K562 (cell line): Measurements from ENCODE around the gene KCNMB4. TPM values are rescaled to one million over a fixed set of nuclear protein-coding genes. Genes with fewer than 3 reads are reported as not detected.
A peak's percentile ranks its signal among the peaks of the same experiment; 100 is the strongest.

Experiments used
- ATAC-seq: fragments of 200-7000 bp; cut with Tn5 transposase; 3 replicates; pipeline ENCODE4 v1.9.1; 2020; ENCODE audit warnings: moderate library complexity
- BruUV-seq: library from RNA; stranded (reverse); fragments of 400-500 nt; replicated peaks from 2 replicates; lab custom pipeline; 2021; lab: Mats Ljungman, UMichigan
- CTCF ChIA-PET: fragments of 300-600 bp; formaldehyde crosslinking; extraction: SDS; loops from one replicate; lab custom pipeline; 2021; ENCODE audit warnings: low intra/inter-chr PET ratio; lab: Yijun Ruan, JAX
- POLR2A ChIA-PET: fragments of 300-600, 350-650 bp; sonication (Branson Sonifier 250); formaldehyde crosslinking; extraction: SDS; loops from one replicate; lab custom pipeline; 2021; ENCODE audit warnings: antibody characterized with exemption, inconsistent platforms; lab: Yijun Ruan, JAX
- DNase-seq, 4 experiments: peaks; one replicate each; pipeline versions ENCODE4 v3.0.0 to v3.0.0-alpha.2; 2011 to 2018; ENCODE audit warnings: low spot score in 3 of 4, mixed read lengths in 3 of 4; ENCODE audit errors: extremely low read depth in 1 of 4
- FAIRE-seq: peaks from 2 replicates; lab custom pipeline; 2011; peaks lifted over from hg19 to GRCh38; lab: Jason Lieb, UNC
- H2AFZ ChIP-seq: 2 replicates; pipeline ENCODE4 v1.6.0; 2011; ENCODE audit warnings: low read depth, low read length, control low read depth, inconsistent platforms
- H3K27ac ChIP-seq: fragments of 200-600 bp; 3 replicates; pipeline ENCODE4 v1.8.0; 2011; ENCODE audit warnings: low read depth, mild to moderate bottlenecking, control low read depth, inconsistent platforms, low read length, moderate library complexity, mixed read lengths; ENCODE audit errors: extremely low read depth
- H3K27me3 ChIP-seq, 2 experiments: fragments of 300-600 bp in 1 of 2; 2 replicates in 1 of 2; 3 replicates in 1 of 2; pipeline versions ENCODE4 v1.6.0 to v1.8.0; 2011; ENCODE audit warnings: inconsistent platforms in 2 of 2, low read length in 2 of 2, mild to moderate bottlenecking in 1 of 2, mixed read lengths in 1 of 2, moderate library complexity in 1 of 2; ENCODE audit not compliant: control insufficient read depth in 2 of 2, insufficient read depth in 2 of 2
- H3K36me3 ChIP-seq: fragments of 300-600 bp; 3 replicates; pipeline ENCODE4 v1.8.0; 2011; ENCODE audit warnings: mild to moderate bottlenecking, low read length, inconsistent platforms; ENCODE audit not compliant: control insufficient read depth, insufficient read depth
- H3K4me1 ChIP-seq, 2 experiments: fragments of 200-600 bp in 1 of 2; replicated peaks in 1 of 2; 2 replicates in 1 of 2; 3 replicates in 1 of 2; pipeline versions ENCODE4 v1.5.1 to v1.8.0; 2011; ENCODE audit warnings: inconsistent platforms in 2 of 2, low read length in 2 of 2, mild to moderate bottlenecking in 1 of 2, mixed read lengths in 1 of 2, moderate library complexity in 1 of 2; ENCODE audit not compliant: control insufficient read depth in 2 of 2, insufficient read depth in 2 of 2
- H3K4me2 ChIP-seq: 2 replicates; pipeline ENCODE4 v1.6.1; 2011; ENCODE audit warnings: low read length, control low read depth, inconsistent platforms, mixed read lengths; ENCODE audit not compliant: insufficient read depth
- H3K4me3 ChIP-seq: fragments of 200-600 bp; sonication (generic), shearing (Covaris generic); 2 replicates; pipeline ENCODE4 v1.5.1; 2016; ENCODE audit warnings: control low read depth, inconsistent platforms
- H3K79me2 ChIP-seq: fragments of 200-600 bp; 3 replicates; pipeline ENCODE4 v1.8.0; 2011; ENCODE audit warnings: low read length, inconsistent platforms; ENCODE audit not compliant: control insufficient read depth, insufficient read depth
- H3K9ac ChIP-seq, 2 experiments: 2 replicates each; pipeline versions ENCODE4 v1.6.0 to v1.6.1; 2011; ENCODE audit warnings: low read depth in 2 of 2, low read length in 2 of 2, control low read depth in 1 of 2, inconsistent platforms in 1 of 2, mild to moderate bottlenecking in 1 of 2, mixed read lengths in 1 of 2; ENCODE audit not compliant: insufficient read depth in 1 of 2
- H3K9me1 ChIP-seq: one replicate; pipeline ENCODE4 v1.6.0; 2011; ENCODE audit warnings: inconsistent platforms, mild to moderate bottlenecking, low read length, moderate library complexity; ENCODE audit not compliant: control insufficient read depth, insufficient read depth
- H3K9me3 ChIP-seq: replicated peaks from 2 replicates; pipeline ENCODE4 v1.5.1; 2011; ENCODE audit warnings: low read depth, low read length, inconsistent platforms; ENCODE audit not compliant: control insufficient read depth, insufficient read depth
- H4K20me1 ChIP-seq: replicated peaks from 2 replicates; pipeline ENCODE4 v1.6.1; 2011; ENCODE audit warnings: low read length, inconsistent platforms, mixed read lengths; ENCODE audit not compliant: control insufficient read depth, insufficient read depth
- FOSL1 ChIP-seq: fragments of 200-800 bp; sonication (Bioruptor generic); conservative IDR thresholded peaks from 2 replicates; pipeline ENCODE4 v1.6.1; 2016; ENCODE audit warnings: missing genetic modification characterization, missing compliant biosample characterization
- GATA2 ChIP-seq: sonication (generic); formaldehyde crosslinking; IDR thresholded peaks from 2 replicates; pipeline ENCODE4 v1.4.0; 2020; ENCODE audit warnings: mild to moderate bottlenecking, missing genetic modification reagents
- KAT8 ChIP-seq: fragments of 450-650 bp; IDR thresholded peaks from 2 replicates; pipeline ENCODE4 v1.6.1; 2016; ENCODE audit warnings: low read depth, mild to moderate bottlenecking
- MCM7 ChIP-seq, 2 experiments: fragments of 450-650 bp; IDR thresholded peaks; 2 replicates each; pipeline ENCODE4 v1.6.1; 2016 to 2018
- PKNOX1 ChIP-seq: fragments of 450-650 bp; IDR thresholded peaks from 2 replicates; pipeline ENCODE4 v1.6.1; 2016
- ZBTB11 ChIP-seq, 3 experiments: fragments of 200-800 bp in 1 of 3; fragments of 250-450 bp in 1 of 3; fragments of 450-650 bp in 1 of 3; sonication (Bioruptor Pico) in 1 of 3; sonication (Bioruptor generic) in 1 of 3; formaldehyde crosslinking in 1 of 3; IDR thresholded peaks; 2 replicates each; pipeline versions ENCODE4 v1.6.1 to v1.8.0; 2016 to 2022; ENCODE audit warnings: mild to moderate bottlenecking in 2 of 3, missing genetic modification characterization in 2 of 3, missing compliant biosample characterization in 1 of 3, moderate library complexity in 1 of 3
- ZNF431 ChIP-seq: sonication (generic); formaldehyde crosslinking; IDR thresholded peaks from 2 replicates; pipeline ENCODE4 v1.8.0; 2022; ENCODE audit warnings: mild to moderate bottlenecking, missing genetic modification reagents
- ZNF584 ChIP-seq: fragments of 200-800 bp; sonication (Bioruptor generic); IDR thresholded peaks from 2 replicates; pipeline ENCODE4 v1.6.1; 2016; ENCODE audit warnings: low read depth, mild to moderate bottlenecking, missing genetic modification characterization, missing compliant biosample characterization
- ZNF644 ChIP-seq: fragments of 200-800 bp; sonication (Bioruptor generic); IDR thresholded peaks from 2 replicates; pipeline ENCODE4 v1.6.1; 2016; ENCODE audit warnings: low read depth, missing genetic modification characterization, missing compliant biosample characterization
- WGBS: fragments of 100-300 bp; shearing (Covaris generic); methylation state at CpG from one replicate; pipeline ENCODE4 v1.1.6; 2016; ENCODE audit warnings: low coverage, mixed read lengths; ENCODE audit not compliant: insufficient coverage; ENCODE audit errors: missing lambda C conversion rate; 5-methylcytosine and 5-hydroxymethylcytosine counted together
- in situ Hi-C: fragments of 300-500 bp; cut with MboI; formaldehyde crosslinking; loops from 4 replicates; pipeline ENCODE4 v1.15.0; 2018; ENCODE audit warnings: inconsistent platforms, mixed read lengths
- intact Hi-C: fragments of 100-400 bp; cut with micrococcal nuclease; formaldehyde crosslinking; loops from 2 replicates; pipeline ENCODE4 v1.14.2; 2022
- polyA plus RNA-seq, 8 experiments: library from polyadenylated mRNA; depleted of rRNA in 4 of 8; stranded (reverse) in 5 of 8; unstranded in 3 of 8; fragments of >200 nt; fragmentation: Nextera tagmentation in 2 of 8; fragmentation: Illumina TruSeq in 1 of 8; extraction: Ambion mirVana in 2 of 8; extraction: Trizol in 1 of 8; gene quantifications; 2 replicates each; pipeline versions ENCODE4 v1.2.1 to v1.2.3, GENCODE V29; 2011 to 2014; ENCODE audit warnings: inconsistent platforms in 1 of 8, missing spikeins in 1 of 8
- total RNA-seq, 7 experiments: library from RNA; depleted of rRNA in 6 of 7; stranded (reverse); fragments of >200 nt in 6 of 7; fragmentation: Illumina TruSeq in 2 of 7; extraction: Trizol in 2 of 7; gene quantifications; 2 replicates each; pipeline versions ENCODE4 v1.2.1 to v1.2.3, GENCODE V29; 2011 to 2021; ENCODE audit warnings: low replicate concordance in 1 of 7

KCNMB4 gene
- total and polyA plus RNA-seq, 9 of the 15 experiments (the other 6 are each of a cell fraction or from before 2014, with no cell fraction given) = 0.01 to 0.14 (median 0.06) TPM; not detected in 1

- no peak for ATAC-seq
- no peak for FAIRE-seq
Observed at GRCh38 chr12:70383886-70384285, 17.8 kb downstream of the KCNMB4 start.

More at GRCh38 chr12:70383886-70384285, 17.8 kb downstream of the KCNMB4 start:
- Histone ChIP-seq H3K9me1 (no peaks in the 10 kb centered on the region), H3K79me2 (no peaks in the 10 kb centered on the region), H3K9me3 (no peaks in the 10 kb centered on the region), H3K27me3 (no peaks in the 10 kb centered on the region), H3K9ac (no peak overlapping the region), H2AFZ (no peak overlapping the region), H3K4me1 (no peaks in the 10 kb centered on the region), H3K36me3 (no peaks in the 10 kb centered on the region), H3K4me3 (no peak overlapping the region), H4K20me1 (no peaks in the 10 kb centered on the region), H3K4me2 (no peak overlapping the region), H3K27ac (no peak overlapping the region)
- TF ChIP-seq GATA2 (CRISPR knock-in tag) (no peak), ZNF644 (tag) (no peak), ZNF431 (no peak), FOSL1 (no peak), PKNOX1 (peak; percentile 51), ZNF584 (CRISPR knock-in tag) (0 out of 2 replicates have a peak, but pooled peaks have one; percentile 49), ZBTB11 (CRISPR knock-in tag; IDR thresholded peaks at IDR 0.05) (no peak), KAT8 (no peak), MCM7 (IDR thresholded peaks at IDR 0.05) (no peak)
- ChIA-PET CTCF (no interaction called here), POLR2A (no interaction called here)
- in situ Hi-C loops (no loop called here), intact Hi-C loops (no loop called here)
- WGBS = 21% methylated on average over 3 of the region's 3 CpGs
- no TSS peak for BruUV-seq
- DNase-seq = no peak
